ENCODE measurements around the gene AGAP9. TPM values are rescaled to one million over a fixed set of nuclear protein-coding genes. Genes with fewer than 3 reads are reported as not detected.
"Not testable (repeated sequence)": the region's sequence is repeated elsewhere in the genome, so short reads cannot be mapped to it uniquely, and the experiment has no call there.

AGAP9 gene
- total and polyA plus RNA-seq, 11 donors: 0.64 to 8.1 (median 2.0) TPM

DNA sequence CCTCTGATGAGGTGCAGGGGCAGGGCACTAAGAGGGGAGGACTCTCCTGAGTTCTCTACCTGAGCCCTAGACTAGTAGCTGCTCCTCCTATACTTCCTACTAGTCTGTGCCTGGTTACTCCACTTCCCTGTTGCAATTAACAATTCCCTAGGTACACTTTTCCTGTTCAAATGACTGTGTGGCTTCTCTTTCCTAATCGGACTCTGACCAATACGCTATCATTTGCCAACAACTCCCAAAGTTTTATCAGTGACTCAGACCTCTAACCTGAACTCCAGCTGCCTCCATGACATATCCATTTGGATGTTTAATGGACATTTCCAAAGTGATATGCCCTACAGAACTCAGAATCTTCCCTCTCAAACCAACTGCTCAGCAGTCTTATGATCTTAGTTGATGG, 31.9 kb upstream of the AGAP9 start:
- H3K4me1 ChIP-seq; H3K27ac ChIP-seq; H3K27me3 ChIP-seq; H3K4me3 ChIP-seq; H3K36me3 ChIP-seq; ATAC-seq; DNase-seq; intact Hi-C loops (cut with DNase I); H3K9me3 ChIP-seq: not testable (repeated sequence)
- WGBS, 4 donors: 81 to 97% (median 88%) methylated on average over 2 of the region's 2 CpGs

DNA sequence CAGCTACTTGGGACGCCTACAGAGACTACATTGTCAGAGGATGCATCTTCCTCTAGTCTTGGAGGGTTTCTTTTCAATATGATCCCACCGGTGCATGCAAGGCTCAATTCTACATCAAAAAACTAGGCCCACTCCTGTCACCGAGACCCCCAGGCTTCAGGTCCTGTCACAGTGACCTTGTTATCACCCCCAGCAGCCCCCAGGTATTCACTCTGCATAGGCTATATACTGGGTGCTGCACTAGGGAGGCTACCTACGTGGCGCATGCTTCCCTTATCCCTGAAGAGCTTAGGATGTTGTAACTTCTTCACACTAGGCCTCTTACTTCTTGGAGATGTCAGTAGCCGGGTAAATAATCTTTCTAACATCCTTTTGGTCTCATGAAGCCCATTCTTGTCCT, 31.1 kb upstream of the AGAP9 start:
- H3K27ac ChIP-seq; H3K9me3 ChIP-seq; DNase-seq; H3K27me3 ChIP-seq; intact Hi-C loops (cut with DNase I); H3K36me3 ChIP-seq; H3K4me3 ChIP-seq; H3K4me1 ChIP-seq; ATAC-seq: not testable (repeated sequence)
- WGBS, 4 donors: 67 to 98% (median 94%) methylated on average over 3 to 5 of the region's 6 CpGs

DNA sequence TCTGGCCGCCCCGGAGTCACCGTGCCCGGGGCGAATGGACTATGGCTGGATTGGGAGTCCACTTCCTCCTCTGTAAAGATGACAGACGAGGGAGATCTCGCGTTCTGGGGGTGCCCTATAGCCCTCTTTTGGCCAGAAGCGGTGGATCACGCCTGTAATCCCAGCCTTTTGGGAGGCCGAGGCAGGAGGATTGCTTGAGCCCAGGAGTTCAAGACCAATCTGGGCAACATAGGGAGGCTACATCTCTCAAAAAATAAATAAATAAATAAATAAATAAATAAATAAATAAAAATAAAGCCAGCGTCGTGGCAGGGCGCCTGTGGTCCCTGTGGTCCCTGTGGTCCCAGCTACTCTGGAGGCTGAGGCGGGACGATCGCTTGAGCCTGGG, 30.4 kb upstream of the AGAP9 start:
- H3K9me3 ChIP-seq; ATAC-seq; H3K27me3 ChIP-seq; H3K36me3 ChIP-seq; H3K4me1 ChIP-seq; intact Hi-C loops (cut with DNase I): not testable (repeated sequence)
- WGBS, 4 donors: 23 to 50% (median 29%) methylated on average over 9 to 15 of the region's 17 CpGs
- peak in 1 of 5 donors; percentile 24 for DNase-seq
- Histone ChIP-seq H3K4me3 (peak overlapping the region in 11 of 12 donors; percentile 63 to 79 (median 67)), H3K27ac (peak overlapping the region; percentile 43 to 88 (median 78))

GRCh38 chr10:47553214-47553859, 29.9 kb upstream of the AGAP9 start:
- peak overlapping the region; percentile 22 to 79 (median 67) for H3K4me3 ChIP-seq
- WGBS, 4 donors: 0 to 2% (median 1%) methylated on average over 11 to 45 of the region's 60 CpGs
- peaks cover 0 to 12% (median 7%) of the 10 kb centered on the region in 9 donors for H3K36me3 ChIP-seq
- ATAC-seq (peak; percentile 89 to 96 (median 96)), DNase-seq (peak; percentile 81 to 90 (median 83))
- H3K27me3 ChIP-seq; intact Hi-C loops (cut with DNase I); H3K4me1 ChIP-seq; H3K9me3 ChIP-seq: not testable (repeated sequence)
- H3K27ac ChIP-seq: peak overlapping the region; percentile 55 to 88 (median 80)
- TF ChIP-seq POLR2A (IDR thresholded peaks at IDR 0.05): peak in 1 of 2 donors; percentile 58

DNA sequence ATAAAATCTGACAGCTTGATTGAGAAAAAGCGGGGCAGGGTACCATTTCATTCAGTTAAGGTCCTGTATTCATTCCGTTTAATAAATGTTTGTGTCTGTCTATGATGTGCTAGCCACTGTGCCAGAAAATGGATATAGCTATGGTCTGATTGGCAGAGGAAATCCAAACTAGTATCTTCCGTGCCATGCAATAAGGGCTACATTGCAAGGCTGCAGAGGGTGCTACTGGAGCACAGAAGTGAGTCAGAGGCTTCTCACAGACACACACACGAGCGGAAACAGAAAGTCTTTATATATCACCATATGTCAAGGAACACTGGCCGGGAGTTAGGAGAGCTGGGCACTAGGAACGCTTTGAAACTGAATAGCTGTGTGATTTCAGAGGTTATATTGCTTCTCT, 29.3 kb upstream of the AGAP9 start:
- WGBS, 4 donors: 7 to 15% (median 13%) methylated on average over 7 of the region's 7 CpGs
- H3K27me3 ChIP-seq; H3K4me1 ChIP-seq; H3K9me3 ChIP-seq; intact Hi-C loops (cut with DNase I): not testable (repeated sequence)
- H3K4me3 ChIP-seq: peak overlapping the region; percentile 22 to 79 (median 67)
- peak; percentile 47 to 71 (median 58) for ATAC-seq
- DNase-seq: peak in 2 of 5 donors; percentile 19 to 20
- peak in 3 of 12 donors; percentile 16 to 20 (median 16) for TF ChIP-seq CTCF (IDR thresholded peaks at IDR 0.05)
- peak overlapping the region in 11 of 12 donors; percentile 71 to 88 (median 80) for H3K27ac ChIP-seq
- H3K36me3 ChIP-seq: peaks cover 0 to 13% (median 7%) of the 10 kb centered on the region in 9 donors

DNA sequence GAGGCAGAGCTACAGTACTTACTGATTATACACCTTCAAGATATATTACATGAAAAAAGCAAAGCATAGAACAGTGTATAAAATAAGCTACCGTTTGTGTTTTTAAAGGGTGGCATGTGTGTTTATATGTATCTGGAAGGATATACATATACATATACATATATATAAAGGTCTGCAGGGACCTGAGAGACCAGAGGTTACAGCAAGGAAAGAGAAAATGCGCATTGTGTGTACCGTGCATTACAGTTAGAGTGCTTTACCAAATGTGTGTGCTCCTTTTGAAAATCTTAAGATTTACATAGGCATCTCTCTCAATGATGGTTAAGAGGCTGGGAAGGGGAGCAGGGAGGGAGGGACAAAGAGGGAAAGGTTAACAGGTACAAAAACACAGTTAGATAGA, 23.8 kb upstream of the AGAP9 start:
- not testable (repeated sequence) for ATAC-seq
- WGBS, 4 donors: 70 to 91% (median 90%) methylated on average over 1 of the region's 3 CpGs; no CpG with 5 or more reads in 1 of the 4 donors

GRCh38 chr10:47536430-47536829, 13.0 kb upstream of the AGAP9 start:
- H3K4me1 ChIP-seq; intact Hi-C loops (cut with DNase I); DNase-seq; H3K4me3 ChIP-seq; H3K27me3 ChIP-seq; H3K36me3 ChIP-seq; H3K9me3 ChIP-seq; ATAC-seq; H3K27ac ChIP-seq: not testable (repeated sequence)
- 78 to 98% (median 92%) methylated on average over 1 to 3 of the region's 3 CpGs; no CpG with 5 or more reads in 1 of the 4 donors for WGBS, 4 donors

More for the DNA sequence above, 23.8 kb upstream of the AGAP9 start:
- H3K27ac ChIP-seq; H3K4me3 ChIP-seq; H3K27me3 ChIP-seq; intact Hi-C loops (cut with DNase I); H3K4me1 ChIP-seq; DNase-seq; H3K9me3 ChIP-seq: not testable (repeated sequence)
- peaks cover 0 to 13% (median 7%) of the 10 kb centered on the region in 9 donors for H3K36me3 ChIP-seq

- 53 to 94% (median 83%) methylated on average over 3 to 9 of the region's 9 CpGs for WGBS, 4 donors
- H3K27ac ChIP-seq; H3K27me3 ChIP-seq; DNase-seq; H3K4me1 ChIP-seq; intact Hi-C loops (cut with DNase I); H3K4me3 ChIP-seq; ATAC-seq; H3K9me3 ChIP-seq: not testable (repeated sequence)
- peaks cover 0 to 13% (median 0%) of the 10 kb centered on the region in 9 donors for H3K36me3 ChIP-seq
These were observed 21.1 kb downstream of the AGAP9 start for GRCh38 chr10:47502313-47502712.

DNA sequence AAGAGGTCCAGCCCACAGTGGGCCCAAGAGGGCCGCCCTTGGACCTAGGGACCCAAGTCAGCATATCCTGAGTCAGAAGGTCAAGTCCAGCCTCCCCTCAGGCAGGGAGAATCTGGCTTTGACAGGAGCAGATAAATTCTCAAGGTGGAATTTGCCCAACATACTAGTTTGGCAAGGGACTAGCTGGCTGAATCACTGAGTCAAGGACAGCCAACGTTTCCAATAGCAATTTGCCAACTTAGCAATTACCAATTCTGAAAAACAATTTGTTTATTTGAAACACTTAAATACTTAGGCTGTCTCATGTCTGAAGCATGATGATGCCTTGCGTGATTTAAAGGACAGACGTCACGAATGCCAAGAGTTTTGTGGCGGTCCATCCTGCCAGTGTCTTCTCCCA, 29.2 kb downstream of the AGAP9 start:
- 30 to 33% methylated on average over 1 of the region's 6 CpGs; no CpG with 5 or more reads in 2 of the 4 donors for WGBS, 4 donors
- H3K4me1 ChIP-seq; ATAC-seq; H3K36me3 ChIP-seq; H3K27ac ChIP-seq; H3K9me3 ChIP-seq; H3K4me3 ChIP-seq; intact Hi-C loops (cut with DNase I); H3K27me3 ChIP-seq; DNase-seq: not testable (repeated sequence)

GRCh38 chr10:47491600-47491999, 31.8 kb downstream of the AGAP9 start, which contains the start of gene FAM25G:
Gene FAM25G, minus strand, starts transcription at chr10:47491700. Its CDS starts 26 bp downstream, at chr10:47491674.
- H3K4me3 ChIP-seq; H3K36me3 ChIP-seq; H3K27me3 ChIP-seq; H3K27ac ChIP-seq; H3K9me3 ChIP-seq; intact Hi-C loops (cut with DNase I); H3K4me1 ChIP-seq; ATAC-seq; DNase-seq: not testable (repeated sequence)
- WGBS, 4 donors: 92 to 93% methylated on average over 6 to 8 of the region's 9 CpGs; no CpG with 5 or more reads in 2 of the 4 donors

All from heart left ventricle (tissue), 16 donors.